Measurements from ENCODE around the gene ECE1. TPM values are rescaled to one million over a fixed set of nuclear protein-coding genes. Genes with fewer than 3 reads are reported as not detected.

The ECE1 gene
- total and polyA plus RNA-seq, 2 experiments from 2014 or later = 82.3 to 100 TPM

DNA sequence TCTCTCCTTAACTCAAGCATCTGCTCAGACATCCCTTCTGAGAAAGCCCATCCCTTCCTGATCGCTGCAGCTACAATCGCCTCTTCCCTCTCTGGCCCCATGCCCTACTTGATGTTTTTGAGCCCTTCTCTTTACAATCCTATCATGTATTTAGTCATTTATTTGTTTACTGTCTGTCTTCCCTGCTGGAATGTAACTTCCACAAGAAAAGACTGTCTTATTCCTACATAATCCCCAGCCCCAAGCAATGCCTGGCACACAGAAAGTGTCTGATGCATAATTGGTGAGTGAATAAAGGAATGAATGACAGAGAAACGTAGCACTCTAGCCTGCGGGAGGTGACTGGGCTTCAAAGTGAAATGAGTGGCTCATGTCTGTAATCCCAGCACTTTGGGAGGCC lies 25.4 kb downstream of the ECE1 start:
- peaks cover 23% of the 10 kb centered on the region for H3K4me1 ChIP-seq (ENCODE audit: insufficient read depth)
- DNase-seq = peak; percentile 33
- peaks cover 4% of the 10 kb centered on the region; the same call in 1 of the 2 replicates for H3K36me3 ChIP-seq (ENCODE audit: low read depth)
- no peaks in the 10 kb centered on the region for H3K9me3 ChIP-seq (ENCODE audit: low read depth)
- peaks cover 23% of the 10 kb centered on the region for H3F3A ChIP-seq (ENCODE audit: insufficient read depth)
- H3K4me2 ChIP-seq (ENCODE audit: unreplicated experiment) = no peak overlapping the region
- H3K79me2 ChIP-seq (ENCODE audit: insufficient read depth) = peaks cover 19% of the 10 kb centered on the region
- H3K27me3 ChIP-seq (replicated peaks; ENCODE audit: insufficient read depth) = no peaks in the 10 kb centered on the region
- H4K20me1 ChIP-seq (ENCODE audit: insufficient read depth) = no peaks in the 10 kb centered on the region
- H3K9ac ChIP-seq = no peak overlapping the region
- 64 to 65% methylated on average over 4 of the region's 4 CpGs for WGBS, 2 experiments (ENCODE audit: low coverage in 1 of 2, low lambda C conversion rate in 2 of 2, missing lambda C conversion rate in 2 of 2)
- no peak overlapping the region for H3K27ac ChIP-seq
- H2AFZ ChIP-seq = no peak overlapping the region
- TF ChIP-seq EZH2phosphoT487 (IDR thresholded peaks at IDR 0.05; ENCODE audit: insufficient read depth, low read depth) = no peak
- TF ChIP-seq EZH2 (IDR thresholded peaks at IDR 0.05; ENCODE audit: insufficient read depth, poor library complexity, severe bottlenecking) = no peak
- no peak overlapping the region for H3K4me3 ChIP-seq
- in situ Hi-C loops (cut with MboI) = no loop called here
- no peaks in the 10 kb centered on the region for H3K9me2 ChIP-seq (ENCODE audit: insufficient read depth)

DNA sequence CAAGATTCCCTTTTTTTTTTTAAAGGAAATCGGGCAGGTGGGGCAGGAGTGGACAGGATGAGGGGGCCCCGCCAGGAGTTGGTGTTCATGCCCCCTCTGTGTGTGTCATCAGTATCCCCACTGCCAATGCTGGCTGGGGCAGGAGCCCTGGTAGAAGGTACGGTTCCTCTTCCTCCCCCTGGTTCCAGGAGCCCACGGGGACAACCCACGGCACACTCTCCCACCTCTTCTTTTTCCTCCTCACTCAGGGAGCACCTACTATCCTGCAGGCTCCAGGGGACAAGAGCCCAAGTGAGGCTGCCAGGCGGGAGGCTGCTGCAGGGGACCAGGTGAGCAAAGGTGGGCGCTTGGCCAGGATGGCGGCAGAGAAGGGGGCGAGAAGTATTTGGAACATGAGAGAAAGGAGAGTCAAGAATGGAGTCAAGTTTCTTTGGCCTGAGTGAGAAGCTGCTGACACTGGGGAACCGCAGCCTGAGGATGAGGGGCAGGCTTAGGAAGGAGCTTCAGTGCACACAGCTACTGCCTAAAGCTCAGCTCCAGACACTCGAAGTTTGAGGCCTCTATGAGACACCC lies 26.5 kb downstream of the ECE1 start:
- Histone ChIP-seq H3K27me3 (replicated peaks; ENCODE audit: insufficient read depth) (no peaks in the 10 kb centered on the region), H3K4me1 (ENCODE audit: insufficient read depth) (peaks cover 23% of the 10 kb centered on the region), H3F3A (ENCODE audit: insufficient read depth) (peaks cover 23% of the 10 kb centered on the region), H3K79me2 (ENCODE audit: insufficient read depth) (peaks cover 13% of the 10 kb centered on the region), H3K9me3 (ENCODE audit: low read depth) (no peaks in the 10 kb centered on the region), H4K20me1 (ENCODE audit: insufficient read depth) (no peaks in the 10 kb centered on the region), H3K9ac (peak overlapping the region; percentile 91; the same call in 1 of the 2 replicates), H2AFZ (no peak overlapping the region), H3K4me3 (no peak overlapping the region), H3K9me2 (ENCODE audit: insufficient read depth) (no peaks in the 10 kb centered on the region), H3K36me3 (ENCODE audit: low read depth) (peaks cover 2% of the 10 kb centered on the region; the same call in 1 of the 2 replicates), H3K27ac (peak overlapping the region; percentile 99), H3K4me2 (ENCODE audit: unreplicated experiment) (no peak overlapping the region)
- TF ChIP-seq EZH2phosphoT487 (IDR thresholded peaks at IDR 0.05; ENCODE audit: insufficient read depth, low read depth) = no peak
- WGBS, 2 experiments (ENCODE audit: low coverage in 1 of 2, low lambda C conversion rate in 2 of 2, missing lambda C conversion rate in 2 of 2) = 94 to 96% methylated on average over 10 to 11 of the region's 11 CpGs
- DNase-seq = no peak
- in situ Hi-C loops (cut with MboI) = no loop called here

DNA sequence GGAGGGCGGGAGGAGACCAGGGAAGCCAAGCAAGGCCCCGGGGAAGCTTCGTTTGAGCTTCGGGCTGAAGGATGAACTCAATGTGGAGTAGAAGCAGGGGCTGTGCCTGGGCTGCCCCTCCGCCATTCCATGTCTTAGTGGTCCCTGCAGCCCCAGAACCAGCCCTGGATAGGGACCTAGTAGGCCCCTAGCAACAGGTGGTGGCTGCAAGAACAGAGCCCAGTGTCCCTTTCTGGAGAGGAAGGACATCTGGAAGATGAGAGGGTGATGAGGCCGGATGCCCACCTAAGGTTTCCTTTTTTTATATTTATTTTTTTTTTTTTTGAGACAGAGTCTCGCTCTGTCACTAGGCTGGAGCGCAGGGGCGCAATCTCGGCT lies 27.2 kb downstream of the ECE1 start:
- no peak for TF ChIP-seq EZH2 (IDR thresholded peaks at IDR 0.05; ENCODE audit: insufficient read depth, poor library complexity, severe bottlenecking)
- no peak for TF ChIP-seq EZH2phosphoT487 (IDR thresholded peaks at IDR 0.05; ENCODE audit: insufficient read depth, low read depth)
- Histone ChIP-seq H2AFZ (no peak overlapping the region), H3K79me2 (ENCODE audit: insufficient read depth) (peaks cover 13% of the 10 kb centered on the region), H3K36me3 (ENCODE audit: low read depth) (no peaks in the 10 kb centered on the region), H3K27me3 (replicated peaks; ENCODE audit: insufficient read depth) (no peaks in the 10 kb centered on the region), H3K9me3 (ENCODE audit: low read depth) (no peaks in the 10 kb centered on the region), H3K9ac (peak overlapping the region; percentile 91), H3K4me2 (ENCODE audit: unreplicated experiment) (no peak overlapping the region), H3K4me3 (no peak overlapping the region), H3F3A (ENCODE audit: insufficient read depth) (peaks cover 23% of the 10 kb centered on the region), H4K20me1 (ENCODE audit: insufficient read depth) (no peaks in the 10 kb centered on the region), H3K4me1 (ENCODE audit: insufficient read depth) (peaks cover 23% of the 10 kb centered on the region), H3K9me2 (ENCODE audit: insufficient read depth) (no peaks in the 10 kb centered on the region), H3K27ac (peak overlapping the region; percentile 99)
- DNase-seq = no peak
- in situ Hi-C loops (cut with MboI) = no loop called here
- 63 to 66% methylated on average over 8 to 10 of the region's 10 CpGs for WGBS, 2 experiments (ENCODE audit: low coverage in 1 of 2, low lambda C conversion rate in 2 of 2, missing lambda C conversion rate in 2 of 2)

DNA sequence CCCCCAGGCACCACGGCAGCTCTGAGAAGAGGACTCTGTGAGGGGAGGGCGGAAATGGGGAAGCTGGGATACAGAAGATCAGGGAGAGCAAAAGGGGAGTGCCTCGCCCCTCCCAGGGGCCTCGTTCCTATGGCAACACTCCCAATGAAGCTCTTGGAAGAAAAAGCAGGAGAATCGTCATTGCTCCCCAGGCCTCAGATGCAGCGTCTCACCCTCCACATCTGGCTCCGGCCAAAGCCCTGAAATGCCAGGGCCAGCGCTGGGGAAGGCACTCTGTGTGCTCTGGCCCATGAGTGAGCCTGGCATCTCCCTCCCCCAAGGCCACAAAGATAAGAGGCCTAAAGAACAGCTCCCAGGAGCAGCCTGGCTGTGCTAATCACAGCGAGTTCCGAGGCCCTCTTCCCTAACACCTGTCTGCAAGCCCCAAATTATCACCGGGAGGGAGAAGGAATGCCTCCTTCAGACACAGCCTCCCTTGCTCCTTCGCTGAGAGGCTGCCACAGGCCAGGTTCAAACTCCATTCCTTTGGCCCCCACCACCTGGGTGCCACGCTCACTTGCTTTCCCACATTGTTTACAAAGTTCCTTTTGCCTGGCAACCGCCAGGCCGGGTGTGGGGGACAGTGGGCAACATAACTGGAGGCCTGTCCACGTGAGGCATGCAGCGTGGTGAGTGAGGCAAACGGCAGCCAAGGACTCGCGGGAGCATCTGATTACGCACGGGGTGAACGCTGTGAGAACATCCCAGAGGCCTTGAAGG lies 27.8 kb downstream of the ECE1 start:
- Histone ChIP-seq H3K4me1 (ENCODE audit: insufficient read depth) (peaks cover 23% of the 10 kb centered on the region), H3K9ac (peak overlapping the region; percentile 91), H2AFZ (peak overlapping the region; percentile 40; the same call in 1 of the 2 replicates), H3F3A (ENCODE audit: insufficient read depth) (peaks cover 23% of the 10 kb centered on the region), H3K9me3 (ENCODE audit: low read depth) (no peaks in the 10 kb centered on the region), H3K4me3 (peak overlapping the region; percentile 56), H3K36me3 (ENCODE audit: low read depth) (no peaks in the 10 kb centered on the region), H4K20me1 (ENCODE audit: insufficient read depth) (no peaks in the 10 kb centered on the region), H3K79me2 (ENCODE audit: insufficient read depth) (peaks cover 10% of the 10 kb centered on the region), H3K9me2 (ENCODE audit: insufficient read depth) (no peaks in the 10 kb centered on the region), H3K4me2 (ENCODE audit: unreplicated experiment) (peak overlapping the region; percentile 79), H3K27me3 (replicated peaks; ENCODE audit: insufficient read depth) (no peaks in the 10 kb centered on the region), H3K27ac (peak overlapping the region; percentile 99)
- in situ Hi-C loops (cut with MboI) = no loop called here
- no peak for TF ChIP-seq EZH2 (IDR thresholded peaks at IDR 0.05; ENCODE audit: insufficient read depth, poor library complexity, severe bottlenecking)
- no peak for TF ChIP-seq EZH2phosphoT487 (IDR thresholded peaks at IDR 0.05; ENCODE audit: insufficient read depth, low read depth)
- peak; percentile 94 for DNase-seq
- WGBS, 2 experiments (ENCODE audit: low coverage in 1 of 2, low lambda C conversion rate in 2 of 2, missing lambda C conversion rate in 2 of 2) = 14 to 15% methylated on average over 23 of the region's 23 CpGs
